H1 (cell line): ENCODE results near the gene PPME1.

Experiments
- CBX8 ChIP-seq: fragments of 300-800, 300-1000 bp; sonication (generic); IDR thresholded peaks from 2 replicates; pipeline ENCODE4 v1.7.1; 2016; ENCODE audit warnings: low read depth, low read length, borderline replicate concordance
- EP300 ChIP-seq, 2 experiments: IDR thresholded peaks; 1 replicate in 1 of 2; 2 replicates in 1 of 2; pipeline ENCODE4 v1.6.1; 2011 to 2012; ENCODE audit warnings: low read depth in 2 of 2, low read length in 2 of 2, mild to moderate bottlenecking in 2 of 2, borderline replicate concordance in 1 of 2, inconsistent platforms in 1 of 2, moderate library complexity in 1 of 2
- POLR2A ChIP-seq, 2 experiments: IDR thresholded peaks; 1 replicate in 1 of 2; 2 replicates in 1 of 2; pipeline ENCODE4 v1.6.1; 2011; ENCODE audit warnings: low read depth in 2 of 2, low read length in 2 of 2, mild to moderate bottlenecking in 2 of 2; ENCODE audit errors: control extremely low read depth in 1 of 2
- POLR2AphosphoS5 ChIP-seq: IDR thresholded peaks from 2 replicates; pipeline ENCODE4 v1.6.1; 2011; ENCODE audit warnings: low read depth, low read length
- TF ChIP-seq, protein P1 (sequence below): IDR thresholded peaks from 2 replicates; pipeline ENCODE4 v1.6.1; 2012; ENCODE audit warnings: inconsistent platforms

DNA sequence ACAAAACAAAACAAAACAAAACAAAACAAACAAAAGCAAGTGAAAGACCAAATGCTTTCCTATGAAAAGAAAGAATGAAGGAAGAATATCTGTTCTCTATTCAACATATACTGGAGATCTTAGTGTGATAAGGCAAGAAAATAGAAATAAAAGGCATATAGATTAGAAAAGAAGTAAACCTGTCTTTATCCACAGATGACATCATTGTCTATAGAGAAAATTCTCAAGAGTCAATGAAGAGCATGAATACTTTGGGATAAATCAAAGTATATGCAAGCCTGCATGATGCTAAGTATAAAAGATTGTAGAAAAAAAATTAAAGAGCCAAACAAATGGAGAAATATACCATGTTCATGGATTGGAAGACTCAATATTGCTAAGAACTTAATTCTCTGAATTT, 17.9 kb upstream of the PPME1 start:
- TF ChIP-seq CBX8 (no peak), EP300 (IDR thresholded peaks at IDR 0.05; ENCODE audit: borderline replicate concordance in 1 of 2, low read depth in 2 of 2, low read length in 2 of 2) (no peak), POLR2A (IDR thresholded peaks at IDR 0.05; ENCODE audit: control extremely low read depth in 1 of 2, low read depth in 2 of 2, low read length in 2 of 2) (no peak), POLR2AphosphoS5 (no peak)
- TF ChIP-seq, protein P1, sequence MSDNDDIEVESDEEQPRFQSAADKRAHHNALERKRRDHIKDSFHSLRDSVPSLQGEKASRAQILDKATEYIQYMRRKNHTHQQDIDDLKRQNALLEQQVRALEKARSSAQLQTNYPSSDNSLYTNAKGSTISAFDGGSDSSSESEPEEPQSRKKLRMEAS, result no peak
